ENCODE data around the gene GATC.
"Not testable (repeated sequence)": the region's sequence is repeated elsewhere in the genome, so short reads cannot be mapped to it uniquely, and the experiment has no call there.

Gene GATC

DNA sequence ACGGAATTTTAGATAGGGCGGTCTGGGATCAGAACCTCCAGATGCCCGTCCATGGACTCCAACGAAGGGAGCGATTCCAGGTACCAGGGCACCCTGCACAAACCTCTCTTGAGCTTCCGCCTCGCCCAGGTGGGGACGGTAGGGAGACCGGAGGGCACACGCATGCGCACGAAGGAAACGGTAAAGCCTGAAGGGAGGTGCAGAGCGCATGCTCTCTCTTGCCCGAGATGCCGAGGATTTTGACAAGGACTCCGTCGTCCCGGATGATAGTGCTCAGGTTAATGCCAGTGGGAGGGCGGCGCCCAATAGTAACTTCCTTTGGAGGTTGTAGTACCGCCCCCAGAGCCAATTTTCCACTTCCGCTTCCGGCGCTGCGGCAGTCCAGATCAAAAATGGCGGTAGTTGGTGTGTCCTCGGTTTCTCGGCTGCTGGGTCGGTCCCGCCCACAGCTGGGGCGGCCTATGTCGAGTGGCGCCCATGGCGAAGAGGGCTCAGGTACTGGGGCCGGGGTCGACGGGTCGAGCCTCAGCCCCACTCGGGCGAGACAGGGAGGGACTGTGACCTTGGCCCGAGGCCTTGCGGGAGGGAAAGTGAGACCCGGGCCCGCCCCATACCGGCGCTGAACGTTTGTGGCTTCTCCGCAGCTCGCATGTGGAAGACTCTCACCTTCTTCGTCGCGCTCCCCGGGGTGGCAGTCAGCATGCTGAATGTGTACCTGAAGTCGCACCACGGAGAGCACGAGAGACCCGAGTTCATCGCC is 8.3 kb upstream of the GATC start, which contains the start of gene COX6A1:
Gene COX6A1 (plus strand): TSS at position 379 of the 760 bp plus-strand sequence. CDS start 14 bp downstream, at position 393.
- peak; percentile 96 to 97 for DNase-seq (ENCODE audit: low read depth in 2 of 2)

GRCh38 chr12:120438495-120439198 is 7.6 kb upstream of the GATC start:
- DNase-seq (ENCODE audit: low read depth in 2 of 2): no peak

DNA sequence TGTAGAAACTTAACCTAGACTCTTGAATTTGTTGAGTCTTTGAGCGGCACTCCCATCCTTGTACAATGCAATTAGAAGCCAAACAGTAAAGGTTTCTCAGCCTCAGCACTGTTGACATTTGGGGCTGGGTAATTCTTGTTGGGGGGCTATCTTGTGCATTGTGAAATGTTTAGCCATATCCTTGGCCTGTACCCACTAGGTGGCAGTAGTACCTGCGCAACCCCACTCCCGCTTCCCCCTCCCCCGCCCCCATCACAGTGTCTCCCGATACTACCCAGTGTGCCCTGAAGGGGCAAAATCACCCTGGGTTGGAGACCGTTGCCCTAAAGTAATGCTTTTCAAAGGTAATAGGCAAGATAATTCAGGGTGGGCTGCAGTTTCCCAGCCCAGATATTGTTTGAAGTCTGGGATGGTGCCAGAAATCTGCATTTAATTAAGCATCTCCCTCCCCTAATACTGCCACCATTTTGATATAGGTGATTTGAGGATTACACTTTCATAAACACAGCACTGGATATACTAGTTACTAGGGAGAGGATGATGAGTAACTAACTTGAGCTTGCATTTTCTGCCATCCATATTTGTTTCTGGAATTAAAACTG is 6.5 kb upstream of the GATC start:
- peak; percentile 57 to 64 for DNase-seq (ENCODE audit: low read depth in 2 of 2)

- no peak for DNase-seq (ENCODE audit: low read depth in 2 of 2)
Measured at GRCh38 chr12:120444676-120445075, 1.6 kb upstream of the GATC start.

DNA sequence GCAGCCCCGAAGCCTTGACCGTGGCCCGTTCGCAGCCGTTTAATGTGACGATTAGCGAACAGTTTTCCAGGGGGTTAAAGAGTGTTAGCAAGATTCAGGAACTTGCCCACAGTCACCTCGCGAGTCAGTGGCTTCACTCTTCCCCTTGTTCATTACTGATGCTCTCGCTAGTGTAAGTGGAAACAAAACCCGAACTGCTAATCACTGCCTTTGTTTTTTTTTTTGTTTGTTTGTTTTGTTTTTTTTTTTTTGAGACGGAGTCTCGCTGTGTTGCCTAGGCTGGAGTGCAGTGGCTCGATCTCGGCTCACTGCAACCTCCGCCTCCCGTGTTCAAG is 567 bp downstream of the GATC start:
- not testable (repeated sequence) for DNase-seq (ENCODE audit: low read depth in 2 of 2)

- DNase-seq (ENCODE audit: low read depth in 2 of 2): no peak
Measured at GRCh38 chr12:120447992-120448391, 1.7 kb downstream of the GATC start.

DNA sequence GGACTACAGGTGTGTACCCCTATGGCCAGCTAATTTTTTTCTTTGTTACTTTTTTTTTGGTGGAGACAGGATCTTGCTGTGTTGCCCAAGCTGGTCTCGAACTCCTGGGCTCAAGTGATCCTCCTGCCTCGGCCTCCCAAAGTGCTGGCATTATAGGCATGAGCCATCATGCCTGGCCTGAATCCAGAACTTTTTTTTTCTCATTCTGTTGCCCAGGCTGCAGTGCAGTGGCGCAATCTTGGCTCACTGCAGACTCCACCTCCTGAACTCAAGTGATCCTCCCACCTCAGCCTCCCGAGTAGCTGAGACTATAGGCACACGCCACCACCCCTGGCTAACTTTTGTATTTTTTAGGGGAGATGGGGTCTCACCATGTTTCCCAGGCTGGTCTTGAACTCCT is 6.3 kb downstream of the GATC start:
- not testable (repeated sequence) for DNase-seq (ENCODE audit: low read depth in 2 of 2)

DNA sequence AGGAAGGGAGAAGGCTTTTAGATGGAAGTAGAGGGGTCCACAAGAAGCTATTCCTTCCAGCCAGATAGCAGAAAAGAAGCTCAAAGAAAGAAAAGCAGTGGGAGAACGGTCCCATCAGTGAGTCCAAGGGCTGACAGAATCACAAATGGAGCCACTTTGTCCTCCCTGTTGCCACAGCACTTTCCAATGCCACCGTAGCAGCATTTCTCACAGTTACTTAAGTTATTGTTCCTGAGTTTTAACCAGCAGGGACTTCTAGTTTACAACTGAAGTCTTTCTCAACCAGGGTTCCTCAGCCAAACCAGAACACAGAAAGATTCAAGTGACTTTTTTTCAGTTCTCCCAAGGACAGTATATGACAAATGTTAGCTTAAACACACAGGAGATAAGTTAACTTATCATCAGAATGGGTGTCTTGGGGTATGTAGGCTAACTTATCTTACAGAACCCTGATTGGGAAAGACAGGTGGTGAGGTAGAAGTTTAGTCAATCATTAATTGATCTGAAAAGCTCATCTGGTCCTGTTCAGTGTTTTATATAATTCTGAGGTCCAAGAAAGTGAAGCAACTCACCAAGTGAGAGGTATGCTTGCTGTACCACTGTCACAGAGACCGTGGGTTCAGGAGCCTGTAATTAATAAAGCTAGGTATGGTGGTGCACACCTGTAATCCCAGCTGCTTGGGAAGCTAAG is 7.0 kb downstream of the GATC start:
- DNase-seq (ENCODE audit: low read depth in 2 of 2): no peak

DNA sequence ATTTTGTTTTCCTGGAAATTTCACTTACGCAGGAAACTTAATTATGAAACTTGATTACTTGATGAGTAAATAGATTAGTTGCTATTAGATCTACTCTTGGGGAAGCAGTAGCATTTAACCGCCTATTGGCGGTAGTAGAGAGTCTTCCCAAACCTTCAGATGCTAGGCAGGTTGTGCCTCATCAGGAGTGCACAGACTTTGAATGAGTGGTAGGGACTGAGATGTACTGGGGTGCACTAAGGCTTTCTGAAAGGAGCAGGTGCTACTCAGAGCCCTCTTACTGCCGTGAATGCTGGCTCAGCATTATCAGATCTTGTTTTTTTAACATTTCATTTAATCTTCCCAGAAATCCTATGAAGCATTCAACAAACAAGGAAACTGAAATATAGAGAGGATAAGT is 7.7 kb downstream of the GATC start:
- DNase-seq (ENCODE audit: low read depth in 2 of 2): no peak

GRCh38 chr12:120455302-120455701 is 9.1 kb downstream of the GATC start:
- DNase-seq (ENCODE audit: low read depth in 2 of 2): no peak

DNA sequence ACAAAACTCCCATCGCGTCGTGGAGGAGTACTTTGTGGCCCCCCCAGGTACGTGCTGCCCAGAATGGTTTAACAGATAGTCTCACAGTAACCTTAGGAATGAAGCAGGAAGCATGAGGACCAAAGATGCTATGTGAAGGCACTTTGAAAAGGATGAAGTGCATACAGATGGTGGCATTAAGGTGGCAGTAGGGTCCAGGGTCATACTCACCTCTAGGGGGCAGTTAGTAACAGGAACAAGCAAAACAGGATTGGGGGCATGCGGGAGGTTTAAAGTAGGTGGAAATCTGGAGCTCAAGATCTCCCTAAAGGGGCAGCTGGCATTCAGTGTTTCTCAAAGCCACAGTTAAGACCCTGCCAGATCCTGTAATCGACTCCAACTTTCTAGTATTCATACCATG is 10.9 kb downstream of the GATC start:
- no peak for DNase-seq (ENCODE audit: low read depth in 2 of 2)

DNA sequence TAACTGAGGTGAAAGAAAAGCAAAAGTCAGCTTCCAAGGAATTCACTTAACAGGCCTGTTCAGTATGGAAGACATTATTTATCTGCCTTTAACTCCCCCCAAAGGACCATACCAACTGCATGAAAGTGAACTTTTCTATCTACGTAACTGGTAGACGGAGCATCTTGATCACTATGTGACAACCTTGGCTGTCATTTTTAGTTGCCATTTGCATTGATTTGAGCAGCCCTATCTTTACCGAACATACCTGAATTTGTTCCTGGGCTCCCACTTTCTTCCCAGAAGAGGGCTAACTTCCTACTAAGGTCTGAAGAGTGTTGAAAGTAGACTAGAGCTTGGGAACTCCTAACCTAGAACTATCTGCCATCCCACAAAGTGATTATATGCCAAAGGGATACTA is 13.9 kb downstream of the GATC start:
- DNase-seq (ENCODE audit: low read depth in 2 of 2): no peak

DNA sequence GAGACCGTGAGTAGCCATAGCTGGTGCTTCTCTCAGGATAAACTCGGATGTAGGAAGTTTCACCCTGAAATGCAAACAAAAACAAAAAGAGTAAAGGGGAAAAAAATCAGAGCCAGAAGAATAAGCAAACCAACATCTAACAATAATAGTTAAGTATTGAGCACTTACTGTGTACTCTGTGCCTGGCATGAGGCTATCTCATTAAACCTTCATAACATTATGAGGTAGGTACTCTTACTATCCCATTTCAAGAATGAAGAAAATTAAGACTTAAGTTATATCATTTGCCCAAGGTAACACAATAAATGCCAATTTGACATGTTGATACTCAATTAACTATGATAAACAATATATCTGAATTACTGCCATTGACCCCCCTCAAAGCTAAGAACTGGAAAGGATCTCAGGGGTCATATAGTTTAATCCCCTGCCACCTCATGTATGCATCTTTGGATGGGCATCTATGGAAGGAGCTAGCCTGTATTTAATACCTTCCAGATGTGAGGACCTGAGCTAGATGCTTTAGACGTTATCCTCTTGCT is 15.9 kb downstream of the GATC start:
- DNase-seq (ENCODE audit: low read depth in 2 of 2): no peak

DNA sequence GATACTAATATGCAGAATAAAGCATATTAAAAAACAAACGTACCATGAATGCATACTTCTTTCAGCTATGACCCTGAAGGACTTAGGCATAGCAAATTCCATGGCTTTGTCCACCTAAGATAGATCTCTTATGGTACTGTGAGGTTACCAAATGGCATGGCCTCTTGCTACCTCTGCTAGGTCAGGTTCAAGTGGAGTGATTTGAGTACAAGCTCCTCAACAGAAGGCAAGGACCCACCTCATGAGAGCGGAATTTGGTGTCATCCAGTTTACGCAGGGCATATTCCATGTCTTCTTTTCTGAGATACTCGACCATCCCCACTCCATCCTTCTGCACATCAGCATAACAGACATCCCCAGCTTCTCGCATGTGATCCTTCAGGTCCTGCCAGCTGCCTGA is 17.5 kb downstream of the GATC start:
- DNase-seq (ENCODE audit: low read depth in 2 of 2): no peak

- no peak for DNase-seq (ENCODE audit: low read depth in 2 of 2)
Measured at GRCh38 chr12:120465756-120466155, 19.5 kb downstream of the GATC start.

DNA sequence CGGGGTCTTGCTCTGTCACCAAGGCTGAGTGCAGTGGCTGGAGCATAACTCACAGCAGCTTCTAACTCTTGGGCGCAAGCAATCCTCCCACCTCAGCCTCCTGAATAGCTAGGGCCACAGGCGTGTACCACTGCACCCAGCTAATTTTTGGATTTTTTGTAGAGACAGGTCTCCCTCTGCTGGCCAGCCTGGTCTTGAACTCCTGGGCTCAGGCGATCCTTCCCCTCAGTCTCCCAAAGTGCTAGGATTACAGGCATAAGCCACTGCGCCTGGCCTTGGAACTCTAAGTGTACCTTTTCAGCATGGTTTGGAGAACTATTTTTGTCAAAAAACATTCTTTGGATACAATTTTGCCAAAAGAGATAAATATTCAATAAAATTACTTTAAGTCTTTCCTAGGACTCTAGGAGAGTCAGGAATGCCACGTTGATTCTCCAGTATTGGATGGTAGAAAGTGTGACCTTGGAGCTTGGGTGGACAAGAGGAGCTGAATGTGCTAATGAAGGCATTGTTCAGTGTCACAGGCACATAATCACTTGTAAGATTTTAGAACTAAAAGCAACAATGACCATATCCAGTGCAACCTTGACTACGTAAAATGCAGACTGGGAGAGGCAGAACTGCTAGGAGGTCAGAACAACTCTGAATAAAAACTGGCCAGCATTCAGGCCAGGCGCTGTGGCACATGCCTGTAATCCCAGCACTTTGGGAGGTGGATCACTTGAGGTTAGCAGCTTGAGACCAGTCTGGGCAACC is 20.5 kb downstream of the GATC start:
- DNase-seq (ENCODE audit: low read depth in 2 of 2): peak in 1 of 2 donors; percentile 18

DNA sequence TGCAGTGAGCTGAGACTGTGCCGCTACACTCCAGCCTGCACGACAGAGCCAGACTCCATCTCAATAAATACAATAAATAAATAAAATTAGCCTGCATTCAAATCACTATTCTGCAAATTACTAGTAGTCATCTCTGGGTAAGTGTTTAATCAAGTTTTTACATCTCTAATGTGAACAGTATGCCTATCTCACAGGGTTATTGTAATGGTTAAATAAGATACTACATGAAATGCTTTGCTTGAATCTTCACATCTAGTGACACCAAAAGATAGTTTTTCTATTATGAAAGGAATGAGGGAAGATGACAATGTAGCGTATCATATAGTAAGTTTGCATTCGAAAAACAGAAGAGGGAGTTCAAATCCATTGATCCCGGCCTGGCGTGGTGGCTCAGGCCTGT is 21.2 kb downstream of the GATC start:
- no peak for DNase-seq (ENCODE audit: low read depth in 2 of 2)

DNA sequence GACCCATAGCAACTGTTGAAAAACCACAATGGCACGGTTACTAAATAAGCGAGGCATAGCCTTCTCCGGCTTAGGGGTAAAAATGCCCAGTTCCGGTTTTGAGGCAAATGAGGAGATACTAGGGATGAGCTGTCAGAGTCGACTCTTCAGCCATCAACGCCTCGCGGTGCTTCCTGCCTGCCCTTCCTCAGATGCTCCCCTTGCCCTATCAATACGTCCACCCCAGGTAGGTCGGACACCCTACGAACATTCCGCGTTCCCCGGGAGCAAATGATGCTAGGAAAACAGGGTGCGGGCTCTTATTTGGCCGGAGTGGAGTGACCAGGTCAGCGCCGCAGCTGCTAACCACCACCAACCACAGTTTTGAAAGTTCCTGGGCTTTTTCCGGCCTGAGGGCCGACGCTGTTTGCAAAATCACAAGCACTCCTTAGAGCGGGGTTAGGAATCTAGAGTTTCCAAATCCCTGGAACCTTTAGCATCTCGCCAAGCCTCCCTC is 22.1 kb downstream of the GATC start:
- DNase-seq (ENCODE audit: low read depth in 2 of 2): no peak

DNA sequence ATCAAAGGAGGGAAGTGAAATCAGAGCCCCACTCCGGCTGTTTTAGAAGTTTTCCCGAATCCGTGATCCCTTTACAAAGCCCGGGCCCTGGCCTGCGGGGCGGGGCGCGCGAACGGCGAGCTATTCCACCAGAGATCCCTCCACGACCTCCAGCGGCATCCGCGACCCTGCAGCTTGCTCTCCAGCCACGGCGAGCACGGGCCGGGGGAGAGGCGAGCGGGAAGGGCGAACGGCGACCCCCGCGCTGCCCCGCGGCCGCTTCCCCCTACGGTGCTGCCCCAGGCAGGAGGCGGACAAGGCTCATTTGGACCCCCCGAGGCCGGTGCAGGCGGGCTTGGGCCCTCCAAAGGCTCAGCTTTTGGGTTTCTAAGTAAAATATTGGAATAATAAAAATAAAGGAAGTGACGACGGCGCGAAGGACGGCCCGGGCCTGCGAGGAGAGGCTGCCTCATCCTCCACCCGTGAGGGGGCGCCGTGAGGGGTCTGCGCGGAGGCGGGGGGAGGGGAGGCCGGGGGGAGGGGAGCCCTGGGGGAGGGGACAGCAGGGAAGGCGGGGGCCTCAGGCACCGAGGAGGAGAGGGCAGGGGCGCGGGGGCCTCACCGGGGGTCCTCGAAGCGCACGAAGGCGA is 22.7 kb downstream of the GATC start:
- peak; percentile 24 to 31 for DNase-seq (ENCODE audit: low read depth in 2 of 2)

DNA sequence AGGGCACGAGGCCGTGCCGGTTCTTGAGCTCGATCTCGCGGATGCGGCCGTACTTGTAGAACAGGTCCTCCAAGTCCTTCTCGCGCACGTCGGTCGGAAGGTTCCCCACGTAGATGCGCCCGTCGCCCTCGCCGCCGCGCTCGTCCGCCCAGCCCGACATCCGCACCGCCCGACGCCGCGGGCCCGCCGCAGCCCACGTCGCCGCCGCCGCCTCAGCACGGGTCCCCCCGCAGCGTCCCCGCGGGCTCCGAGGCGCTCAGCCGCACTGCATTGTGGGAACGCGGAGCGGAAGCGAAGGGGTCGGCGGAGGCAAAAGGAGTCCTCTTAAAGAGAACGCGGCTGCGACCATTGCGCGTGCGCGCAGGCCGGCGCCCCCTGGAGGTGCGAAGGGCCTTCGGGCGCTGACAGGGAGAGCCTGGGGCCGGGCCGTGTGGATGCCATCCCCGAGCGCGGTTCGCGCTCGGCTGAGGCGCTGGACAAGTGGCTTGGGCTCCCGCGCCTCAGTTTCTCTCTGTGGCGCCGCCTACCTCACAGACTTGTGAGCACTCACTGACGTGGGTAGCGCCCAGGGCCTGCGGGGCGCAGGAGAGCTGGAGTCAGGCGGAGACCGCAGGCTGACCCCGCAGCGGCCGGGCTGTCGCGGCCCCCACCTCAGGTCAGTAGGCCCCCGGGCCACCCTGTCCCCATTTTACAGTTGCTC is 23.4 kb downstream of the GATC start, which contains the start of gene SRSF9:
Gene SRSF9 (minus strand): TSS at position 299 of the 700 bp plus-strand sequence. CDS start 139 bp downstream, at position 160.
- DNase-seq (ENCODE audit: low read depth in 2 of 2): peak; percentile 95 to 96
